NCI-H187 (cell line): ENCODE results near the gene BCL6B.
"Not testable (repeated sequence)": the region's sequence is repeated elsewhere in the genome, so short reads cannot be mapped to it uniquely, and the experiment has no call there.

Source experiments
- DNase-seq, 2 experiments: peaks; one replicate each; lab custom pipeline; 2025; lab: John Stamatoyannopoulos, UW

The BCL6B gene, protein sequence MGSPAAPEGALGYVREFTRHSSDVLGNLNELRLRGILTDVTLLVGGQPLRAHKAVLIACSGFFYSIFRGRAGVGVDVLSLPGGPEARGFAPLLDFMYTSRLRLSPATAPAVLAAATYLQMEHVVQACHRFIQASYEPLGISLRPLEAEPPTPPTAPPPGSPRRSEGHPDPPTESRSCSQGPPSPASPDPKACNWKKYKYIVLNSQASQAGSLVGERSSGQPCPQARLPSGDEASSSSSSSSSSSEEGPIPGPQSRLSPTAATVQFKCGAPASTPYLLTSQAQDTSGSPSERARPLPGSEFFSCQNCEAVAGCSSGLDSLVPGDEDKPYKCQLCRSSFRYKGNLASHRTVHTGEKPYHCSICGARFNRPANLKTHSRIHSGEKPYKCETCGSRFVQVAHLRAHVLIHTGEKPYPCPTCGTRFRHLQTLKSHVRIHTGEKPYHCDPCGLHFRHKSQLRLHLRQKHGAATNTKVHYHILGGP

DNA sequence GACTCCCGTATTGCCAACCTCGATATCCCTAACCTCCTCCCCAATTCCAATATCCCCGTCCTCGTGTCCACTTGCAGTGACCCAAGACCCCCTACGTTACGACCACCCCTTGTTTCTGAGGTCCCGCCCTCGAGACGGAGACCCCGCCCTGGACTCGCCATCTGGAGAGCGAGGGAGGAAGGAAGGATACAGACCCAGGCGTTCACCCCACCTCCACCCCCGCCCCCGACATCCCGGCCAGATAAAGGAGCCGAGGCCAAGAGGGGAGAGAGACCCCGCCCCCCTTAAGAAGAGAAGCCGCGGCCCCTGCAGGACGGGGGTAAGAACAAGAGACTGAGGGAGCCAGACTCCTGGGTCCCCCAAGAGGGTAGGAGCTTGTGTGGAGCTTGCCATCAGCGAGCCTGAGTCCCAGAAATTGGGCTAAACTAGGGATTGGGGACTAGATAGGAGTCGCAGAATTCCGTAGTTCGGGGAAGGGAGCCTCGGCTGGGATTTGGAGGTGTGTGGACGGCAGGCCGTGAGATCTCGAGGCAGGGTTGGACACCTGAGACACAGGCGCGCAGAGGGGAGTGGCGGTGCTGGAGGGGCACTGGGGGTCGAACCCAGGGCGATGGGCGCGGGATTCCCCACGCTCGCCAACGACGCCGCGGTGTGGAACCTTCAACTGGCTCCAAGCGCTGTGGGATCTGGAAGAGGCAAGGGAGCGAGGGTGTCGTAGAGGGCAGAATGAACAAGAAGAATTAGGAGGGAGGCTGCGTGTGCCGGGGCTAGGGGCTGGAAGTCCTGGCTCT is at the start of gene BCL6B:
BCL6B (plus strand) TSS at position 270 of the 791 bp plus-strand sequence. CDS start 622 bp downstream, outside the sequence.
- no peak for DNase-seq

GRCh38 chr17:6979440-6979839 is 43.4 kb upstream of the BCL6B start:
- not testable (repeated sequence) for DNase-seq

DNA sequence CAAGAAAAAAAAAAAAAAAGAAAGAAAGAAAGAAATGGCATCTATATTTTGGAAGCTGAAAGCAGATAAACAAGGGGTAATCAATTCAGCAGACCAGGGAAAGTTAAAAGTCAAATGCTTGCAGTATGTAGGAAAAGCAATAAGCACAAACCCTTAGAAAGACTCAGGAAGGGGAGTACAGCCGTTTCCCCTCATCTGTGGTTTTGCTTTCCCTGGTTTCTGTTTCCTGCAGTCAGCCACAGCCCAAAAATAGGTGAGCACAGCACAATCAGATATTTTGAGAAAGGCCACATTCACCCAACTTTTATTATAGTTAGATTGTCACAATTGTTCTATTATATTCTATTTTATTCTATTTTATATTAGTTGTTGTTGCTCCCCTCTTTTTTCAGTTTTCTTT is 41.4 kb upstream of the BCL6B start:
- no peak for DNase-seq

DNA sequence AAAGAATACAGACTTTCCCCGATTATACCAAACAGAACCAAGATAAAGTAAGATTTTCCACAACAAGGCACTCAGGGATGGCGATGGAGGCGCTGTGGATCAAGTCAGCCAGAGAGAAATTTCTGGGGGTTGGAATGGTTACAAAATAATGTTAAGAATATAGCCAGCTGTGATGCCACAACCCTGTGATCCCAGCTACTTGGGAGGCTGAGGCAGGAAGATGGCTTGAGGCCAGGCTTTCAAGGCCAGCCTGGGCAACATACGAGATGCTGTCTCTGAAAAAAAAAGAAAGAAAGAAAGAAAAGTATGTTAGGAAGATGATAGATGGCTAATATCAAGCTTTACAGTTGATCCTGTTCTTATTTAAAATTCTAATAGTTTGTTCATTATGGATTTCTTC is 37.6 kb upstream of the BCL6B start:
- no peak for DNase-seq

GRCh38 chr17:6986676-6987075 is 36.2 kb upstream of the BCL6B start:
- DNase-seq, result no peak

- no peak for DNase-seq
Measured at GRCh38 chr17:6989779-6990178, 33.1 kb upstream of the BCL6B start.

- not testable (repeated sequence) for DNase-seq
Measured at GRCh38 chr17:6993613-6994056, 29.2 kb upstream of the BCL6B start.

- DNase-seq, result no peak
Measured at GRCh38 chr17:6994118-6994598, 28.7 kb upstream of the BCL6B start.

DNA sequence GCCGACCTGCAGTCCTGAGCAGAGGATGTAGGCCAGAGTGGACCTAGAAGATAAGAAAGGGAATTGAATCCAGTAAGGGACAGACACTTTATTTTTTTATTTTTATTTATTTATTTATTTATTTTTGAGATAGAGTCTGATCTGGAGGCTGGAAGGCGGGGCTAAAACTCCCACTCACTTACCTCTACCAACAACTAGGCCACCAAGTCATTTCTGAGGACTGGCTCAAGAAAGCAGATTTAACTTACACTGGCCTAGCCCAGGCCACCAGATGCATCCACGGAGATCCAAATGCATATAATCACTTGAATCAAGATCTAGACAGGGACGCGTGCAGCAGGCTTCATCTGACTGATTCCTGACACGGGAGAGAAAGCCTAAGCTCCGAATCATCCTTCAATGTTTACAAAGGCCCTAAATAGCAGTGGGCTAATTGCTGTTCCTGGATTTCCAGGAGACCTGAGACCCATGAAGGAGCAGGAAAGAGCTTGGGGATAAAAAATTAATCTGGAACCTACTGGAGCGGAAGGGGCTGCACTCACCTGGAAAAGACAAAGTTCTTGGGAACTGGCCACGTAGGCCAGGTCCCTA is 28.1 kb upstream of the BCL6B start:
- no peak for DNase-seq

DNA sequence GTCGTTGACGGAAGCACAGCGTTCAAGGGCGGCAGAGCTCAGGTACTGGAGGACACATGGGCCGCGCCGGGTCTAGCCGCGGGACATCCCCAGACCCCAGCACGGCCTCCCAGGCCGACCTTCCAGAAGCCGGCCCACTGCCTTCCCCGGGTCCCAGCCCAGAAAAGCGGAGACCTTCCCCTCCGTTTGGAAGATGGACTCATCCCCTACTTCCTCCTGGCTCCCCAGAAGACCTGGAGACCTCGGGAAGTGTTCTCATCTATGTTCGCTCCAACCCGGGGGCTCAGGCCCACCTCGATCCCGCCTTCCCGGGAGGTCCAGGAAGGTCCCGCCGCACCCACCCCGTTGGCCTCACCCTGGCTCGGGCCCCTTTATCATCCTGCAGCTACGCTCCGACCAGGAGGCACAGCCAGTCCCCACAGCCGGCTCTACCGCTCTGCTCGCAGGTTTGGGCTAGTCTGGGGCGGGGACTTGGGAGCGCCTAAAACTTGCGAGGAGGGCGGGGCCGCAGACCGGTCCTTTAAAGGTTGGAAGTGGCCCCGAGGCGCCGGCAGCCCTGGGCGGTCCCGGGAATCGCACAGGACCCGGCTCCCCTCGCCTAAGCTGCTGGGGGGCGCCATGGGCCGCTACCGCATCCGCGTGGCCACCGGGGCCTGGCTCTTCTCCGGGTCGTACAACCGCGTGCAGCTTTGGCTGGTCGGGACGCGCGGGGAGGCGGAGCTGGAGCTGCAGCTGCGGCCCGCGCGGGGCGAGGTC is 27.2 kb upstream of the BCL6B start, which contains the start of gene ALOX12:
ALOX12 (plus strand) TSS at position 550 of the 756 bp plus-strand sequence; CDS start at position 619, 69 bp downstream.
- no peak for DNase-seq

GRCh38 chr17:6996256-6997011 is 26.4 kb upstream of the BCL6B start:
- DNase-seq, result no peak

- DNase-seq, result no peak
Measured at GRCh38 chr17:6997171-6997570, 25.7 kb upstream of the BCL6B start.

DNA sequence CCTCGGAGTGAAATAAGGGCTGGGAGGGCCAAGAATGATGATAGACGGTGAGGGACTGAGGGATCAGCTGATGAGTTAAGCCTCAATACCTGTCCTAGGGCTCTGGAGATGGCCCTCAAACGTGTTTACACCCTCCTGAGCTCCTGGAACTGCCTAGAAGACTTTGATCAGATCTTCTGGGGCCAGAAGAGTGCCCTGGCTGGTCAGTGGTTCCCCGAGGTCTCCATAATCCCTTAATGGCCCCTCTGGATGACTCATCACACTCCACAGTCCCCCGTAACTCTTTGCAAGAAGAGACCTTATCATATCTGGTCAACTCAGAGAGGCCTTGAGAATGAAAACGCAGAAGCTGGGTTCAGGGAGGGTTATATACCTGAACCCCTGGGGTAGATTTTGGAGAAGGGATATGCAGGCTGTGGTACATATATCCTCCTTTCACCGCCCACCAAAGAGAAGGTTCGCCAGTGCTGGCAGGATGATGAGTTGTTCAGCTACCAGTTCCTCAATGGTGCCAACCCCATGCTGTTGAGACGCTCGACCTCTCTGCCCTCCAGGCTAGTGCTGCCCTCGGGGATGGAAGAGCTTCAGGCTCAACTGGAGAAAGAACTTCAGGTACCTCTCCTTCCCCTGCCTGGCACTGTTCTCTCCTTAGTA is 23.9 kb upstream of the BCL6B start:
- no peak for DNase-seq

GRCh38 chr17:7001318-7001961 is 21.4 kb upstream of the BCL6B start:
- DNase-seq, result no peak

- DNase-seq, result no peak
Measured at GRCh38 chr17:7002288-7003047, 20.4 kb upstream of the BCL6B start.

DNA sequence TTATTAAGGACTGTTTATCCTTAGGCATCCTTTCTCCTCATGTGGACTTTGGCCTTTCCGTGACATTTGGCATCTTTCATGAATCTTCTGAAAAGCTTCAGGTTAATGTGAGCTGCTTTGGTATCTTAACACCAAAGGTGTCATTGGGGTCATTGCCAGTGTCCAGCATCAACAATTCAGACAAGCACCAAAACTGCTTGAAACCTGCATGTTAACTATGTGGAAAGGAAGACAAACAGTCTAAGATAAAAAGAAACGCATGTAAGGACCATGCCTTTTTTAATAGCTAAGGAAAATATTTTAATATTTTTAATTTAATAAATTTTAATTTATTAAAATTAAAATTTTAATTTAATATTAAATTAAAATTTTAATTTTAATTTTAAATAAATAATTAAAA is 19.1 kb upstream of the BCL6B start:
- no peak for DNase-seq

GRCh38 chr17:7004398-7005253 is 18.2 kb upstream of the BCL6B start:
- peak; percentile 21 to 51 for DNase-seq

- no peak for DNase-seq
Measured at GRCh38 chr17:7005716-7006115, 17.1 kb upstream of the BCL6B start.
